ENCODE results near the gene DUS1L. TPM values are rescaled to one million over a fixed set of nuclear protein-coding genes. Genes with fewer than 3 reads are reported as not detected.
A peak's percentile ranks its signal among the peaks of the same experiment; 100 is the strongest.

DUS1L gene
- total and polyA plus RNA-seq, 2 experiments from 2014 or later: 71.9 to 160 TPM

DNA sequence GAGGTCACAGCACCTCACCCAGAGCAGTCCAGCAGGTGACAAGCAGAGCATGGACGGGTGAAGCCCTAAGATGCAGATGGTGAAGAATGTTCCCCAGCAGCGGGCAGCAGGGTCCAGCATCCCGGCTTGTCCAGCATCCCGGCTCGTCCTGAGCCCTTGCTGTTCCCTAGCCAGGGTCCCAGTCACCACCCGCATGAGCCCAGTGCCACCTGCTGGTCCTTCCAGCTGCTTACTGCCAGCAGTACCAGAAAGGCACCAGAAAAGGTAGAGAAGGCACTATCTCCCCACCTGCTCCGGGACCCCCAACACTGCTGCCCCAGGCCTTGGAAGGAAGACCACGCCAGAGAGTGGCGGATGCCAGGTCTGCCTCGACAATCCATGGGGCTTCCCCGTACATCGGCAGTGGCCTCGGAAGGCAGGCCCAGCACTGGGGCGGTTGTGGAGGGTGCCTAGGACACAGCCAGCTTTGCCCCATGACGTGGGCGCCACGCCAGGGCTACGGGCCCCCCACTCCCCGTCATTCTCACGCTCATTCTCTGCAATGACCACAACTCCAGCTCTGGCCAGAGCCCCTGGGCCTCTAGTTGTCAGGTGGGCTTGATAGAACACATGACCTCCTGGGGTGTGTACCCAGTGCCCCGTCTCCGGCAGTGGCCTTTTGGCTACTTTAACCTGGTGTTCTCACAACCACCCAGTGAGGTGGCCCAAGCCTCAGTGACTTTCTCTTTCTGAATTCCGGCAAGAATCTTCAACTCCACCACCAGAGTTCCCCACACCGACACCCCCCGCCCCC lies 44.3 kb downstream of the DUS1L start:
- peak; percentile 77 for DNase-seq (ENCODE audit: low spot score)
- Histone ChIP-seq H3K4me2 (peak overlapping the region; percentile 90), H2AFZ (no peak overlapping the region), H3K4me3 (no peak overlapping the region), H3K9me2 (replicated peaks; ENCODE audit: insufficient read depth) (no peaks in the 10 kb centered on the region), H3K27ac (no peak overlapping the region), H3K79me2 (peaks cover 11% of the 10 kb centered on the region), H3K9me3 (ENCODE audit: low read depth) (no peaks in the 10 kb centered on the region), H4K20me1 (ENCODE audit: insufficient read depth, poor library complexity, severe bottlenecking) (no peaks in the 10 kb centered on the region), H3K36me3 (replicated peaks; ENCODE audit: insufficient read depth, low read depth) (no peaks in the 10 kb centered on the region), H3K27me3 (no peaks in the 10 kb centered on the region), H3K4me1 (ENCODE audit: insufficient read depth) (peaks cover 19% of the 10 kb centered on the region)
- 71% methylated on average over 24 of the region's 25 CpGs for WGBS (ENCODE audit: low lambda C conversion rate, missing lambda C conversion rate)
- TF ChIP-seq CTCF (IDR thresholded peaks at IDR 0.05; ENCODE audit: poor library complexity) (peak; percentile 64), EZH2phosphoT487 (IDR thresholded peaks at IDR 0.05; ENCODE audit: low read depth, severe bottlenecking, unreplicated experiment) (no peak)

- peaks cover 11% of the 10 kb centered on the region for H3K79me2 ChIP-seq
- no peak overlapping the region for H2AFZ ChIP-seq
- TF ChIP-seq EZH2phosphoT487 (IDR thresholded peaks at IDR 0.05; ENCODE audit: low read depth, severe bottlenecking, unreplicated experiment) (no peak), CTCF (IDR thresholded peaks at IDR 0.05; ENCODE audit: poor library complexity) (no peak), EZH2 (IDR thresholded peaks at IDR 0.05; ENCODE audit: borderline replicate concordance) (no peak)
- no peaks in the 10 kb centered on the region for H4K20me1 ChIP-seq (ENCODE audit: insufficient read depth, poor library complexity, severe bottlenecking)
- H3K4me3 ChIP-seq: no peak overlapping the region
- H3K27ac ChIP-seq: no peak overlapping the region
- no peak overlapping the region for H3K4me2 ChIP-seq
- H3K27me3 ChIP-seq: no peaks in the 10 kb centered on the region
- no peaks in the 10 kb centered on the region for H3K36me3 ChIP-seq (replicated peaks; ENCODE audit: insufficient read depth, low read depth)
- no peaks in the 10 kb centered on the region for H3K9me3 ChIP-seq (ENCODE audit: low read depth)
- no peaks in the 10 kb centered on the region for H3K9me2 ChIP-seq (replicated peaks; ENCODE audit: insufficient read depth)
- peaks cover 19% of the 10 kb centered on the region for H3K4me1 ChIP-seq (ENCODE audit: insufficient read depth)
- WGBS (ENCODE audit: low lambda C conversion rate, missing lambda C conversion rate): 93% methylated on average over 13 of the region's 14 CpGs
- no peak for DNase-seq (ENCODE audit: low spot score)
Observed at GRCh38 chr17:82020572-82021106, 45.0 kb downstream of the DUS1L start.

DNA sequence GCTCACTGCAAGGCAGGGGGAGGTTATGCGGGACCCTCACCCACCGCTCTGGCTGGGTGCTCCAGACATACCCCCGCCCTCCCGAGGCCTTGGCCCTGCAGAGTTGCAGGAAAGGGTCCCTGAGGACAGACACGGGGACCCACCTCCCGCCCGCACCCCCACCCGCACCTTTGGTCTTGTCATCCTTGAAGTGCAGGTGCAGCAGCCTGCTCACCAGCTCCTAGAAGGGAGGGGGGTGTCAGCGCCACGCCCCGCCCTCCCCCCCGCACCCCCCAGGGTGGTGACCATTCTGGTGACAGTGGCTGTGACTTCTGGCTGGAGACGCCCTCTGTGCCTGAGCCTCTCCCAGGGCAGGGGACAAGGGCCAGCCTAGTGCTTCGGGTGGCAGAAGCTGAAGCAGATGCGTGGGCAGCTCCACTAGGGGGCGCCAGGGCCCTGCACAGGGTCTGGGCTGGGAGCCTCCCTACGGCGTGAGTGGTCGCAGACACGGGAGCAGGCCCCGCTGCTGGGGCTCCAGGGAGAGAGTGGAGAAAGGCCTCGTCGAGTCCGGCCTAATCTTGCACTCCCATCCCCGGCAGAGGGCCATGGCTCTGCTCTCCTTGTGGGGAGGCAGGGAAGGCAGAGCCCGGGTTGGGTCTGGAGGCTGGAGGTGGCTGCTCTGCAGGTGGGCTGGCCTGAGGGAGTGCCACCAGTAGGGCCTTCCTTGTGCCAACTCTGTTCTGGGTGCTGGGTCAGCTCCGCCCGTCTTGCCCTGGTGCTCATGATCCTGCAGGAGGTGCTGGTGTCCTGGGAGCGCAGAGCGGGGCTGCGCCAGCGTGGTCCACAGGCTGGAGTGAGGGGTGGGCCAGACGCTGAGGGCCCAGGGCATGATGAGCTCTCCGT lies 45.7 kb downstream of the DUS1L start:
- no peak for TF ChIP-seq EZH2 (IDR thresholded peaks at IDR 0.05; ENCODE audit: borderline replicate concordance)
- peak; percentile 61 for TF ChIP-seq CTCF (IDR thresholded peaks at IDR 0.05; ENCODE audit: poor library complexity)
- DNase-seq (ENCODE audit: low spot score): peak; percentile 79
- no peak overlapping the region for H3K4me2 ChIP-seq

More for the DNA sequence above, 45.7 kb downstream of the DUS1L start:
- no peak overlapping the region for H3K4me3 ChIP-seq
- H3K9me3 ChIP-seq (ENCODE audit: low read depth): no peaks in the 10 kb centered on the region
- 76% methylated on average over 26 of the region's 34 CpGs for WGBS (ENCODE audit: low lambda C conversion rate, missing lambda C conversion rate)
- no peak overlapping the region for H2AFZ ChIP-seq
- no peaks in the 10 kb centered on the region for H3K36me3 ChIP-seq (replicated peaks; ENCODE audit: insufficient read depth, low read depth)
- no peaks in the 10 kb centered on the region for H4K20me1 ChIP-seq (ENCODE audit: insufficient read depth, poor library complexity, severe bottlenecking)
- no peaks in the 10 kb centered on the region for H3K9me2 ChIP-seq (replicated peaks; ENCODE audit: insufficient read depth)
- H3K79me2 ChIP-seq: peaks cover 11% of the 10 kb centered on the region
- peaks cover 19% of the 10 kb centered on the region for H3K4me1 ChIP-seq (ENCODE audit: insufficient read depth)
- H3K27ac ChIP-seq: no peak overlapping the region
- no peaks in the 10 kb centered on the region for H3K27me3 ChIP-seq
